GM06990 (cell line): ENCODE measurements around the gene CNTN6.

ENCODE experiments used
- DNase-seq: peaks from one replicate; pipeline ENCODE4 v3.0.0-alpha.2; 2011; ENCODE audit not compliant: insufficient read length; ENCODE audit errors: extremely low read depth
- H3K27me3 ChIP-seq: replicated peaks from 2 replicates; pipeline ENCODE4 v1.6.0; 2011; ENCODE audit warnings: low read length; ENCODE audit not compliant: control insufficient read depth, insufficient read depth
- H3K36me3 ChIP-seq: 2 replicates; pipeline ENCODE4 v1.5.1; 2011; ENCODE audit warnings: low read length; ENCODE audit not compliant: control insufficient read depth, insufficient read depth
- H3K4me3 ChIP-seq: replicated peaks from 2 replicates; pipeline ENCODE4 v1.5.1; 2011; ENCODE audit warnings: low read depth, mild to moderate bottlenecking, control low read depth, low read length
- CTCF ChIP-seq: IDR thresholded peaks from 2 replicates; pipeline ENCODE4 v1.5.1; 2011; ENCODE audit warnings: low read length, control low read depth, mild to moderate bottlenecking, inconsistent platforms; ENCODE audit not compliant: insufficient read depth, poor library complexity, severe bottlenecking

CNTN6 gene

GRCh38 chr3:1326546-1326945 lies 233.7 kb downstream of the CNTN6 start:
- H3K4me3 ChIP-seq: no peak overlapping the region
- DNase-seq: no peak
- H3K36me3 ChIP-seq: no peaks in the 10 kb centered on the region
- no peaks in the 10 kb centered on the region for H3K27me3 ChIP-seq
- no peak for TF ChIP-seq CTCF

DNA sequence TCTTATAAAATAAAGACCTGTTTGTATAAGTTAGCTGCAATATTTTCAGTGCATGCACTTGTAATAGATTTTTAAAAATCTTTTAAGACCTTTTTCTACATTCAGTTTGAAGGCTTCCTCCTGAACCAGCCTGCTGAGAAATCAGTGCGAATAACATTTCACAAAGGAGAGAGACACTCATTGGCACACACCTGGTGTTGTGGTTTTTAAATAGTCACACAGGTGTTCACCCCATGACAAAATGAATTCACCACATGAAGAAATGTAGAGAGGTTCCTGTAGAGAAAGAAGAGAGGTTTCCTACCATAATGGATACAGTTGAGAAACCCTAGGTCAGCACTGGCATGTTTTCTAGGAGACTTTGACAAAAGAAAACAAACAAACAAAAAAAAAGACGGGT lies 237.3 kb downstream of the CNTN6 start:
- H3K4me3 ChIP-seq: no peak overlapping the region
- no peaks in the 10 kb centered on the region for H3K36me3 ChIP-seq
- no peak for DNase-seq
- TF ChIP-seq CTCF: no peak
- H3K27me3 ChIP-seq: no peaks in the 10 kb centered on the region

- TF ChIP-seq CTCF: no peak
- no peak overlapping the region for H3K4me3 ChIP-seq
- no peaks in the 10 kb centered on the region for H3K27me3 ChIP-seq
- DNase-seq: no peak
- H3K36me3 ChIP-seq: no peaks in the 10 kb centered on the region
These were observed 253.6 kb downstream of the CNTN6 start for GRCh38 chr3:1346386-1346785.

DNA sequence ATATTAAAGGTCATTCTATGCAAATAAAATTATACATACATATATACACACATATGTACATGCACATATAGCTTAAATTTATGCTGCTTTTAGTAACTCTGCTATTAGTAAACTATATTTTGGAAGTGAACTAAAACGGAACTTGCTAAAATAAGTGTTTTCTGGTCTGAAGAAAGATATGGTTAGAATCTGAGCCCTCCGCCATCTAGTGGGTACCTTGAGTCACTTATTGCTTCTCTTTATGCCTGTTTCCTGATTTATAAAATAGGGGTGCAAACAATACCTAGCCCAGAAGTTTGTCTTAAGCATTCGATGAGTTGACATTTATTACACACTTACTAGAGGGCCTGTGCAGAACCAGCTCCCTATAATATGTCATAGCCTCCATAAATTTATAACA lies 255.7 kb downstream of the CNTN6 start:
- no peaks in the 10 kb centered on the region for H3K36me3 ChIP-seq
- no peak for TF ChIP-seq CTCF
- no peaks in the 10 kb centered on the region for H3K27me3 ChIP-seq
- no peak for DNase-seq
- no peak overlapping the region for H3K4me3 ChIP-seq

- Histone ChIP-seq H3K4me3 (no peak overlapping the region), H3K27me3 (no peaks in the 10 kb centered on the region), H3K36me3 (no peaks in the 10 kb centered on the region)
- no peak for TF ChIP-seq CTCF
- DNase-seq: no peak
These were observed 258.1 kb downstream of the CNTN6 start for GRCh38 chr3:1350885-1351284.

- H3K4me3 ChIP-seq: no peak overlapping the region
- TF ChIP-seq CTCF: no peak
- no peaks in the 10 kb centered on the region for H3K27me3 ChIP-seq
- DNase-seq: no peak
- H3K36me3 ChIP-seq: no peaks in the 10 kb centered on the region
These were observed 262.9 kb downstream of the CNTN6 start for GRCh38 chr3:1355691-1356090.
